Activated CD4-positive, CD25-positive, alpha-beta regulatory T cell (primary cell): ENCODE data around the gene PSMB11.

ENCODE experiments used
- DNase-seq, 4 experiments: peaks; one replicate each; lab custom pipeline; 2025; lab: John Stamatoyannopoulos, UW

Gene PSMB11

GRCh38 chr14:23015618-23016017, 26.4 kb upstream of the PSMB11 start:
- no peak for DNase-seq

- no peak for DNase-seq
These were observed 24.9 kb upstream of the PSMB11 start for GRCh38 chr14:23017091-23017490.

- no peak for DNase-seq
These were observed 23.9 kb upstream of the PSMB11 start for GRCh38 chr14:23018107-23018506.

- DNase-seq = no peak
These were observed 21.6 kb upstream of the PSMB11 start for GRCh38 chr14:23020143-23021128.

- DNase-seq = no peak
These were observed 20.6 kb upstream of the PSMB11 start for GRCh38 chr14:23021434-23021833.

- no peak for DNase-seq
These were observed 20.0 kb upstream of the PSMB11 start for GRCh38 chr14:23021889-23022442.

- no peak for DNase-seq
These were observed 18.8 kb upstream of the PSMB11 start for GRCh38 chr14:23023022-23023794.

- DNase-seq = no peak
These were observed 18.2 kb upstream of the PSMB11 start for GRCh38 chr14:23023795-23024152.

- no peak for DNase-seq
These were observed 17.4 kb upstream of the PSMB11 start for GRCh38 chr14:23024612-23025075.

GRCh38 chr14:23025151-23025814, 16.7 kb upstream of the PSMB11 start:
- no peak for DNase-seq

- DNase-seq = no peak
These were observed 13.2 kb upstream of the PSMB11 start for GRCh38 chr14:23028799-23029198.

GRCh38 chr14:23030936-23031335, 11.1 kb upstream of the PSMB11 start:
- DNase-seq = no peak

- DNase-seq = no peak
These were observed 8.7 kb upstream of the PSMB11 start for GRCh38 chr14:23033251-23033727.

- no peak for DNase-seq
These were observed 8.1 kb upstream of the PSMB11 start for GRCh38 chr14:23033801-23034497.

GRCh38 chr14:23034498-23035302, 7.3 kb upstream of the PSMB11 start, which contains the start of gene PSMB5:
Gene PSMB5 (minus strand): TSS chr14:23034900. CDS start chr14:23034881, 19 bp downstream.
- no peak for DNase-seq

- no peak for DNase-seq
These were observed 6.5 kb upstream of the PSMB11 start for GRCh38 chr14:23035303-23036144.

- no peak for DNase-seq
These were observed 1.9 kb upstream of the PSMB11 start for GRCh38 chr14:23040100-23040499.

- DNase-seq = no peak
These were observed 283 bp upstream of the PSMB11 start for GRCh38 chr14:23041729-23042128.

- no peak for DNase-seq
These were observed 1.1 kb downstream of the PSMB11 start for GRCh38 chr14:23043145-23043544.
